Endothelial cell of umbilical vein (primary cell): Measurements from ENCODE around the gene ATP6V1B1. TPM values are rescaled to one million over a fixed set of nuclear protein-coding genes. Genes with fewer than 3 reads are reported as not detected.

ENCODE experiments used
- BruUV-seq: library from RNA; stranded (reverse); fragments of 400-500 nt; replicated peaks from 2 replicates; lab custom pipeline; 2021; lab: Mats Ljungman, UMichigan
- CTCF ChIA-PET: fragments of 300-600, 350-600 bp; sonication (Branson Sonifier 250); formaldehyde crosslinking; loops from one replicate; lab custom pipeline; 2021; ENCODE audit warnings: antibody characterized with exemption, inconsistent platforms; lab: Charles Lee
- POLR2A ChIA-PET: fragments of 300-600, 350-600 bp; sonication (Branson Sonifier 250); formaldehyde crosslinking; loops from one replicate; lab custom pipeline; 2021; ENCODE audit warnings: antibody characterized with exemption, inconsistent platforms; lab: Charles Lee
- DNase-seq: peaks from one replicate; pipeline ENCODE4 v3.0.0-alpha.2; 2011; ENCODE audit warnings: low read depth, low spot score
- FAIRE-seq: peaks from 2 replicates; lab custom pipeline; 2011; peaks lifted over from hg19 to GRCh38; lab: Jason Lieb, UNC
- H2AFZ ChIP-seq: 2 replicates; pipeline ENCODE4 v1.6.0; 2012; ENCODE audit warnings: low read depth, low read length, control low read depth, inconsistent platforms
- H3K27ac ChIP-seq: 2 replicates; pipeline ENCODE4 v1.5.1; 2011; ENCODE audit warnings: low read depth, mild to moderate bottlenecking, control low read depth, low read length, moderate library complexity; ENCODE audit not compliant: insufficient read depth
- H3K27me3 ChIP-seq, 2 experiments: 2 replicates each; pipeline versions ENCODE4 v1.6.0 to v1.6.1; 2011; ENCODE audit warnings: low read length in 2 of 2, mixed read lengths in 1 of 2; ENCODE audit not compliant: control insufficient read depth in 2 of 2, insufficient read depth in 2 of 2
- H3K36me3 ChIP-seq, 2 experiments: 2 replicates in 1 of 2; 3 replicates in 1 of 2; pipeline ENCODE4 v1.5.1; 2011; ENCODE audit warnings: low read length in 2 of 2, mild to moderate bottlenecking in 1 of 2, moderate library complexity in 1 of 2; ENCODE audit not compliant: control insufficient read depth in 2 of 2, insufficient read depth in 2 of 2; ENCODE audit errors: extremely low read depth in 1 of 2
- H3K4me1 ChIP-seq: 3 replicates; pipeline ENCODE4 v1.5.1; 2011; ENCODE audit warnings: mild to moderate bottlenecking, low read length; ENCODE audit not compliant: control insufficient read depth, insufficient read depth; ENCODE audit errors: extremely low read depth
- H3K4me2 ChIP-seq: 2 replicates; pipeline ENCODE4 v1.6.1; 2011; ENCODE audit warnings: low read length, control low read depth, mixed read lengths; ENCODE audit not compliant: insufficient read depth
- H3K4me3 ChIP-seq, 3 experiments: fragments of 200-600 bp in 1 of 3; sonication (generic), shearing (Covaris generic) in 1 of 3; replicated peaks in 1 of 3; 2 replicates each; pipeline ENCODE4 v1.5.1; 2011 to 2016; ENCODE audit warnings: control low read depth in 3 of 3, low read length in 3 of 3, mild to moderate bottlenecking in 2 of 3, inconsistent platforms in 1 of 3, low read depth in 1 of 3, moderate library complexity in 1 of 3; ENCODE audit not compliant: insufficient read depth in 1 of 3
- H3K79me2 ChIP-seq: 2 replicates; pipeline ENCODE4 v1.6.0; 2012; ENCODE audit warnings: low read length, inconsistent platforms; ENCODE audit not compliant: control insufficient read depth, insufficient read depth
- H3K9ac ChIP-seq: replicated peaks from 2 replicates; pipeline ENCODE3; 2011; ENCODE audit warnings: low read length, control low read depth; ENCODE audit not compliant: insufficient read depth; ENCODE audit errors: extremely low read depth
- H3K9me1 ChIP-seq: replicated peaks from 3 replicates; pipeline ENCODE4 v1.6.0; 2011; ENCODE audit warnings: mild to moderate bottlenecking, low read length; ENCODE audit not compliant: control insufficient read depth, insufficient read depth; ENCODE audit errors: extremely low read depth
- H3K9me3 ChIP-seq: replicated peaks from 2 replicates; pipeline ENCODE4 v1.5.1; 2012; ENCODE audit warnings: low read length, inconsistent platforms; ENCODE audit not compliant: control insufficient read depth, insufficient read depth
- H4K20me1 ChIP-seq: replicated peaks from 2 replicates; pipeline ENCODE3; 2011; ENCODE audit warnings: mild to moderate bottlenecking, low read length; ENCODE audit not compliant: control insufficient read depth, insufficient read depth; ENCODE audit errors: extremely low read depth
- CTCF ChIP-seq, 2 donors: IDR thresholded peaks; 1 replicate in 1 of 2; 2 replicates in 1 of 2; pipeline ENCODE4 v1.5.1; 2011; ENCODE audit warnings: low read length in 2 of 2, mild to moderate bottlenecking in 2 of 2, moderate library complexity in 2 of 2, control low read depth in 1 of 2, inconsistent platforms in 1 of 2, low read depth in 1 of 2; ENCODE audit not compliant: insufficient read depth in 1 of 2; ENCODE audit errors: extremely low read depth in 1 of 2
- EZH2 ChIP-seq: IDR thresholded peaks from 2 replicates; pipeline ENCODE4 v1.6.1; 2012; ENCODE audit warnings: borderline replicate concordance, low read depth, mild to moderate bottlenecking, moderate library complexity, low read length, inconsistent platforms; ENCODE audit not compliant: severe bottlenecking
- FOS ChIP-seq: IDR thresholded peaks from 2 replicates; pipeline ENCODE4 v1.6.1; 2011; ENCODE audit warnings: mild to moderate bottlenecking, low read length, moderate library complexity, borderline replicate concordance; ENCODE audit not compliant: insufficient read depth
- GATA2 ChIP-seq: IDR thresholded peaks from 2 replicates; pipeline ENCODE4 v1.7.0; 2011; ENCODE audit warnings: low read depth, mild to moderate bottlenecking, moderate library complexity, mixed read lengths, low read length; ENCODE audit not compliant: insufficient read length, insufficient read depth
- JUN ChIP-seq: IDR thresholded peaks from 2 replicates; pipeline ENCODE4 v1.6.1; 2011; ENCODE audit warnings: borderline replicate concordance, low read depth; ENCODE audit not compliant: insufficient read length, insufficient read depth
- MAX ChIP-seq: IDR thresholded peaks from 2 replicates; pipeline ENCODE4 v1.6.1; 2011; ENCODE audit not compliant: insufficient read depth, insufficient read length
- MYC ChIP-seq: IDR thresholded peaks from one replicate; pipeline ENCODE4 v1.6.1; 2011; ENCODE audit warnings: mild to moderate bottlenecking, low read depth, low read length
- POLR2A ChIP-seq: IDR thresholded peaks from 2 replicates; pipeline ENCODE4 v1.6.1; 2012; ENCODE audit warnings: low read depth, mild to moderate bottlenecking, control low read depth, low read length
- POLR2AphosphoS5 ChIP-seq: IDR thresholded peaks from 2 replicates; pipeline ENCODE4 v1.6.1; 2012; ENCODE audit warnings: low read depth, mild to moderate bottlenecking, control low read depth, low read length, moderate library complexity; ENCODE audit not compliant: insufficient read depth
- dilution Hi-C: fragments of 300-500 bp; cut with MboI; formaldehyde crosslinking; loops from one replicate; pipeline ENCODE4 v1.15.0; 2019; ENCODE audit warnings: low sequenced_read_pairs; ENCODE audit not compliant: extremely low pct_ligation_motif_present
- intact Hi-C: fragments of 100-400 bp; cut with micrococcal nuclease; formaldehyde crosslinking; loops from one replicate; pipeline ENCODE4 v1.10.0; 2022
- polyA plus RNA-seq, 4 experiments: library from polyadenylated mRNA; depleted of rRNA in 3 of 4; stranded (reverse) in 3 of 4; unstranded in 1 of 4; fragments of >200 nt; gene quantifications; 2 replicates each; pipeline versions ENCODE4 v1.2.1 to v1.2.3, GENCODE V29; 2011 to 2012; ENCODE audit warnings: missing spikeins in 1 of 4
- total RNA-seq: library from RNA; stranded (reverse); gene quantifications from 2 replicates; pipeline ENCODE4 v1.2.3, GENCODE V29; 2021

Gene ATP6V1B1
- total and polyA plus RNA-seq, 2 donors (not counting 3 experiments of a cell fraction or from before 2014, with no cell fraction given): 0.77 TPM; not detected in 1

GRCh38 chr2:70988151-70988550 lies 52.5 kb downstream of the ATP6V1B1 start:
- CTCF ChIA-PET: interaction anchor here (1.7 kb wide), 1 partner anchor 13 kb away, joined by 5 read pairs; no protein-coding TSS in a partner anchor
- H3K4me1 ChIP-seq: peaks cover 3% of the 10 kb centered on the region

More at GRCh38 chr2:70988151-70988550, 52.5 kb downstream of the ATP6V1B1 start:
- Histone ChIP-seq H3K4me2 (no peak overlapping the region), H3K9me1 (no peaks in the 10 kb centered on the region), H3K9ac (no peak overlapping the region), H3K36me3 (peaks cover 4 to 28% of the 10 kb centered on the region in 2 experiments), H3K4me3 (no peak overlapping the region), H3K27ac (no peak overlapping the region), H2AFZ (no peak overlapping the region), H3K79me2 (peaks cover 5% of the 10 kb centered on the region), H3K9me3 (no peaks in the 10 kb centered on the region), H4K20me1 (no peaks in the 10 kb centered on the region), H3K27me3 (no peaks in the 10 kb centered on the region)
- no peak for DNase-seq
- no peak for FAIRE-seq
- BruUV-seq: no TSS peak
- dilution Hi-C loops: no loop called here
- intact Hi-C loops: no loop called here
- TF ChIP-seq POLR2A: no peak
- TF ChIP-seq MYC: no peak
- TF ChIP-seq FOS: no peak
- no peak for TF ChIP-seq GATA2
- no peak for TF ChIP-seq POLR2AphosphoS5
- no peak for TF ChIP-seq EZH2
- TF ChIP-seq JUN: no peak
- no peak for TF ChIP-seq MAX
- TF ChIP-seq CTCF (IDR thresholded peaks at IDR 0.05; ENCODE audit: extremely low read depth in 1 of 2, insufficient read depth in 1 of 2, low read depth in 1 of 2, low read length in 2 of 2): no peak
- POLR2A ChIA-PET: no interaction called here
